GM21619 (cell line): ENCODE data around the gene CLEC9A.
"Not testable (repeated sequence)": the region's sequence is repeated elsewhere in the genome, so short reads cannot be mapped to it uniquely, and the experiment has no call there.

ENCODE experiments used
- ATAC-seq: cut with Tn5 transposase; IDR thresholded peaks from one replicate; pipeline ENCODE4 v1.9.1; 2021; ENCODE audit not compliant: unreplicated experiment

The CLEC9A gene

GRCh38 chr12:10030446-10030845, at the start of gene CLEC9A:
Gene CLEC9A, plus strand, starts transcription at chr12:10030682. Its CDS starts 22,006 bp downstream, at chr12:10052688.
- ATAC-seq, result no peak

- ATAC-seq, result no peak
Observed at GRCh38 chr12:9991876-9992275, 38.6 kb upstream of the CLEC9A start.

GRCh38 chr12:9992296-9992695, 38.2 kb upstream of the CLEC9A start:
- no peak for ATAC-seq

GRCh38 chr12:9999016-9999415, 31.5 kb upstream of the CLEC9A start, which contains the start of gene CLEC1B:
Gene CLEC1B, minus strand, starts transcription at chr12:9999121. Its CDS starts 21 bp downstream, at chr12:9999100.
- no peak for ATAC-seq

GRCh38 chr12:10001171-10001776, 29.2 kb upstream of the CLEC9A start:
- ATAC-seq, result no peak

- no peak for ATAC-seq
Observed at GRCh38 chr12:10012630-10013330, 17.7 kb upstream of the CLEC9A start.

- ATAC-seq, result no peak
Observed at GRCh38 chr12:10015450-10015849, 15.0 kb upstream of the CLEC9A start.

- ATAC-seq, result no peak
Observed at GRCh38 chr12:10016881-10017280, 13.6 kb upstream of the CLEC9A start.

GRCh38 chr12:10018386-10018785, 12.1 kb upstream of the CLEC9A start:
- ATAC-seq, result no peak

GRCh38 chr12:10021342-10021741, 9.1 kb upstream of the CLEC9A start:
- ATAC-seq, result no peak

GRCh38 chr12:10025236-10025635, 5.2 kb upstream of the CLEC9A start:
- no peak for ATAC-seq

GRCh38 chr12:10026666-10027065, 3.8 kb upstream of the CLEC9A start:
- not testable (repeated sequence) for ATAC-seq

- no peak for ATAC-seq
Observed at GRCh38 chr12:10027311-10027710, 3.2 kb upstream of the CLEC9A start.

- ATAC-seq, result no peak
Observed at GRCh38 chr12:10027721-10028120, 2.8 kb upstream of the CLEC9A start.

GRCh38 chr12:10031321-10031720, 839 bp downstream of the CLEC9A start:
- no peak for ATAC-seq

- no peak for ATAC-seq
Observed at GRCh38 chr12:10031771-10032175, 1.3 kb downstream of the CLEC9A start.

GRCh38 chr12:10033783-10034545, 3.5 kb downstream of the CLEC9A start:
- no peak for ATAC-seq

- ATAC-seq, result no peak
Observed at GRCh38 chr12:10042167-10042566, 11.7 kb downstream of the CLEC9A start.

GRCh38 chr12:10048526-10048925, 18.0 kb downstream of the CLEC9A start:
- no peak for ATAC-seq

- ATAC-seq, result no peak
Observed at GRCh38 chr12:10052193-10052913, 21.9 kb downstream of the CLEC9A start.

GRCh38 chr12:10058387-10058786, 27.9 kb downstream of the CLEC9A start:
- no peak for ATAC-seq
